ENCODE data around the gene MAP4. TPM values are rescaled to one million over a fixed set of nuclear protein-coding genes. Genes with fewer than 3 reads are reported as not detected.

Gene MAP4
- total RNA-seq, 2 experiments from 2014 or later, result 101 to 103 TPM

DNA sequence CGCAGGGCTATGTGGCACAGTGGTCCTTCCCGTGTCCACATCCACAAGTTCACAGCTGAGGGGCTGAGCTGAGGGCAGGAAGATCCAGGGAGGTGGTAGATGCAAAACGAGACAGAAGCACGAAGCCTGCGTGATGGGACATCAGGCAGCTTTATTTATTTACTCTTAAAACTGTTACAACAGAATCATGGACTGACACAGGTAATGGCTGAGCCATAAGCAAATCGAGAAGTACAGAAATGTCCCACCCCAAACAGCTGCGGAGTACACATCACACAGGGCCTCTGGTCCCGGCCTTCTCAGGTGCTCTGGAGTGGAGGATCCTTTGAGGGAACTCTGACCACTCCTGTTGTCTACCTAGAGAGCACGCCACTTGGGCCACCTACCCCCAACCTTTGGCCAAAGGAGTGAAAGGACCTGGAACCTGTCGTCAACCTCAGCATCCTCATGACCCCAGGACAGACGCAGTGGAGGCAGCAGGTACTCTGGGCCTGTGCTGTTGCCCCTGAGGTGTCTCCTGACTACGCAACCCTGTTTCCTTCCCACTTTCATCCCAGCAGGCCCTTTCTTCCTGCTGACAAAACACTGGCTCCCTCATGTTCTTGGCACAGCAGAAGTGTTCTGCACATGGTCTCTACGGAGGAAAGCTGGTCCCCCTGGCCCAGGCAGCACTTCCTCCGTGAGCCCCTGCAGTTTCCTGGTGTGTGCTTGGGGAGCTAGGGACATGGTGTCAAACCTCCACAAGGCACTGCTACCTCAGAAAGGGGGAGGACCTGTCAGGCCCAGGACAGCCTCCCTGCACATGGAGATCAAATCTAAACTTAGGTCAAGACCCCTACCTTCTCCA, 165.4 kb downstream of the MAP4 start:
- Mint-ChIP-seq H3K27me3 (no peaks in the 10 kb centered on the region), H3K36me3 (ENCODE audit: low read depth) (peaks cover 16% of the 10 kb centered on the region), H3K9me3 (no peaks in the 10 kb centered on the region), H3K4me1 (ENCODE audit: low read depth) (no peaks in the 10 kb centered on the region), H3K4me3 (no peak overlapping the region), H3K27ac (peak overlapping the region; percentile 42)
- ChIA-PET POLR2A (interaction anchor here (0.8 kb wide), 1 partner anchor 25 kb away, joined by 3 read pairs; no protein-coding TSS in a partner anchor), CTCF (interaction anchor here (1.1 to 1.4 kb wide), 3 partner anchors 13 to 300 kb away, joined by 3 to 5 read pairs (median 5); no protein-coding TSS in a partner anchor)
- TF ChIP-seq, protein P1, sequence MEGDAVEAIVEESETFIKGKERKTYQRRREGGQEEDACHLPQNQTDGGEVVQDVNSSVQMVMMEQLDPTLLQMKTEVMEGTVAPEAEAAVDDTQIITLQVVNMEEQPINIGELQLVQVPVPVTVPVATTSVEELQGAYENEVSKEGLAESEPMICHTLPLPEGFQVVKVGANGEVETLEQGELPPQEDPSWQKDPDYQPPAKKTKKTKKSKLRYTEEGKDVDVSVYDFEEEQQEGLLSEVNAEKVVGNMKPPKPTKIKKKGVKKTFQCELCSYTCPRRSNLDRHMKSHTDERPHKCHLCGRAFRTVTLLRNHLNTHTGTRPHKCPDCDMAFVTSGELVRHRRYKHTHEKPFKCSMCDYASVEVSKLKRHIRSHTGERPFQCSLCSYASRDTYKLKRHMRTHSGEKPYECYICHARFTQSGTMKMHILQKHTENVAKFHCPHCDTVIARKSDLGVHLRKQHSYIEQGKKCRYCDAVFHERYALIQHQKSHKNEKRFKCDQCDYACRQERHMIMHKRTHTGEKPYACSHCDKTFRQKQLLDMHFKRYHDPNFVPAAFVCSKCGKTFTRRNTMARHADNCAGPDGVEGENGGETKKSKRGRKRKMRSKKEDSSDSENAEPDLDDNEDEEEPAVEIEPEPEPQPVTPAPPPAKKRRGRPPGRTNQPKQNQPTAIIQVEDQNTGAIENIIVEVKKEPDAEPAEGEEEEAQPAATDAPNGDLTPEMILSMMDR (IDR thresholded peaks at IDR 0.05), result no peak
- intact Hi-C loops (cut with micrococcal nuclease), result no loop called here
- DNase-seq (no peak), ATAC-seq (no peak)

DNA sequence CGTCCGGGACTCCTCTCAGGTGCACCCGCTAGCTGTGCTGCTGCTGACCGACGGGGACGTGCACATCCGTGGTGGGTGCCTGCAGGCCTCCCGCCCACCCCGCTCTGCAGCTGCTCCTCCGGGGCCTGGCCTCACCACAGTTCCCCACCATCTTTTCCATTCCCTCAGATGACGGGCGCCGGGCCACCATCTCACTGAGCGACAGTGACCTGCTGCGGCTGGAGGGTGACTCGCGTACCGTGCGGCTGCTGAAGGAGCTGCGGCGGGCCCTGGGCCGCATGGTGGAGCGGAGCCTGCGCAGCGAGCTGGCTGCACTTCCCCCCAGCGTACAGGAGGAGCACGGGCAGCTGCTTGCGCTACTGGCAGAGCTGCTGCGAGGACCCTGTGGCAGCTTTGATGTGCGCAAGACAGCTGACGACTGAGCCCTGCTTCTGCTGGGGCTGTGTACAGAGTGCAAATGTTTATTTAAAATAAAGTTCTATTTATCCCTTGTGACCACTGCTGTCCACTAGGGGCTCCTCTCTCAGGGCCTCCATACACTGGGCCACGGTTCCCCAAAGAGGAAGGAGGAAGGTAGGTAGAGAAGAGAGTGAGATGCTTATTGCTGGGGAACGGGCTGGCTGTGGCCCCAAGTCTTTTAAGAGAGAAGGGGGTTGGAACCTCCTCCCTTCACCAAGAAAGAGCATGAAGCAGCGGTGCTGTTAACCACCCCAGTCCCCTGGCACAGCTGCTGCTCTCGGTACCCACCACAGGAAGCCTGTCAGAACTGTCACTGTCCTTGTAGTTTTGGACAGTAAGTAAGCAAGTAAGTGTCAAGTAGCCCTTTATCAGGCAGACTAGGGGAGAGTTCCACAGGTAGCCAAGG, 166.3 kb downstream of the MAP4 start:
- H3K4me3 Mint-ChIP-seq, result no peak overlapping the region
- peaks cover 19% of the 10 kb centered on the region for H3K36me3 Mint-ChIP-seq (ENCODE audit: low read depth)
- DNase-seq (no peak), ATAC-seq (no peak)
- H3K27me3 Mint-ChIP-seq, result no peaks in the 10 kb centered on the region
- H3K27ac Mint-ChIP-seq, result peak overlapping the region; percentile 42
- H3K4me1 Mint-ChIP-seq (ENCODE audit: low read depth), result no peaks in the 10 kb centered on the region
- POLR2A ChIA-PET, result interaction anchor here (0.8 to 1.2 kb wide), 2 partner anchors 9 to 24 kb away, joined by 3 read pairs; no protein-coding TSS in a partner anchor
- CTCF ChIA-PET, result interaction anchor here (1.1 to 1.4 kb wide), 3 partner anchors 12 to 14 kb away, joined by 5 read pairs; no protein-coding TSS in a partner anchor
- TF ChIP-seq, protein P1 (IDR thresholded peaks at IDR 0.05), result no peak
- intact Hi-C loops (cut with micrococcal nuclease), result no loop called here
- no peaks in the 10 kb centered on the region for H3K9me3 Mint-ChIP-seq

DNA sequence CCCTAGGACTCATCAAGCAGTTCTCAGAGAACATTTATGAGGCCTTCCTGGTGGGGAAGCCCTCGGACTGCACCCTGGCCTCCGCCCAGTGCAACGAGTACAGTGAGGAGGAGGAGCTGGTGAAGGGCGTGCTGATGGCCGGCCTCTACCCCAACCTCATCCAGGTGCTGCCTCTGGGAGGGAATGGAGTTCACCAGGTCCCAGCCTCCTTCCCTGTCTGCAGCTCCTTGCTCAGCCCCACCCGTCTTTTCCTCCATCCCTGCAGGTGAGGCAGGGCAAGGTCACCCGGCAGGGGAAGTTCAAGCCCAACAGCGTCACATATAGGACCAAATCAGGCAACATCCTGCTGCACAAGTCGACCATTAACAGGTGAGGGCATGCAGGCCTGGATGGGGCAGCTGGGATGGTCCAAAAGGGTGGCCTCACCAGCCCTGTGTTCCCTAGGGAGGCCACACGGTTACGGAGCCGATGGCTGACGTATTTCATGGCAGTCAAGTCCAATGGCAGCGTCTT, 167.0 kb downstream of the MAP4 start:
- ATAC-seq (no peak), DNase-seq (no peak)
- H3K4me3 Mint-ChIP-seq, result no peak overlapping the region
- no peak overlapping the region for H3K27ac Mint-ChIP-seq
- POLR2A ChIA-PET, result interaction anchor here (0.9 to 1.2 kb wide), 2 partner anchors 9 to 10 kb away, joined by 3 read pairs; no protein-coding TSS in a partner anchor
- TF ChIP-seq, protein P1 (IDR thresholded peaks at IDR 0.05), result no peak
- intact Hi-C loops (cut with micrococcal nuclease), result no loop called here
- H3K27me3 Mint-ChIP-seq, result no peaks in the 10 kb centered on the region
- peaks cover 23% of the 10 kb centered on the region for H3K36me3 Mint-ChIP-seq (ENCODE audit: low read depth)
- no peaks in the 10 kb centered on the region for H3K9me3 Mint-ChIP-seq
- H3K4me1 Mint-ChIP-seq (ENCODE audit: low read depth), result no peaks in the 10 kb centered on the region
- CTCF ChIA-PET, result interaction anchor here (1.1 kb wide), 1 partner anchor 13 kb away, joined by 5 read pairs; no protein-coding TSS in a partner anchor

DNA sequence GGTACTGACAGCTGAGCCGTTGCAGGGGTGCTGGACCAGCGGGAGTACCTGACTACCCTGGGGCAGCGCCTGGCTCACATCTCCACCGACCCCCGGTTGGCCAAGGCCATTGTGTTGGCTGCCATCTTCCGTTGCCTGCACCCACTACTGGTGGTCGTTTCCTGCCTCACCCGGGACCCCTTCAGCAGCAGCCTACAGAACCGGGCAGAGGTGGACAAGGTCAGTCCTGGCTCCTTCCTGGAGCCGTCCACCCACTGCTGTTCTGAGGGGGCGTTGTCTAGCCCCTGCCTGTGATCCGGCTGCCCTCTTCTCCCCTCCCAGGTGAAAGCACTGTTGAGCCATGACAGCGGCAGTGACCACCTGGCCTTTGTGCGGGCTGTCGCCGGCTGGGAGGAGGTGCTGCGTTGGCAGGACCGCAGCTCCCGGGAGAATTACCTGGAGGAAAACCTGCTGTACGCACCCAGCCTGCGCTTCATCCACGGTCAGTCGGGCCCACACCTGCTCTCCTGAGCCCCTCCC, 167.6 kb downstream of the MAP4 start:
- ChIA-PET POLR2A (interaction anchor here (0.9 kb wide), 1 partner anchor 10 kb away, joined by 3 read pairs; no protein-coding TSS in a partner anchor), CTCF (interaction anchor here (1.1 kb wide), 1 partner anchor 12 kb away, joined by 5 read pairs; no protein-coding TSS in a partner anchor)
- no peak for DNase-seq
- ATAC-seq, result no peak
- no peaks in the 10 kb centered on the region for H3K27me3 Mint-ChIP-seq
- no peaks in the 10 kb centered on the region for H3K4me1 Mint-ChIP-seq (ENCODE audit: low read depth)
- no peaks in the 10 kb centered on the region for H3K9me3 Mint-ChIP-seq
- peaks cover 28% of the 10 kb centered on the region for H3K36me3 Mint-ChIP-seq (ENCODE audit: low read depth)
- H3K4me3 Mint-ChIP-seq, result no peak overlapping the region
- H3K27ac Mint-ChIP-seq, result no peak overlapping the region
- intact Hi-C loops (cut with micrococcal nuclease), result no loop called here
- TF ChIP-seq, protein P1 (IDR thresholded peaks at IDR 0.05), result no peak

Measured in activated CD8-positive, alpha-beta T cell treated with anti-CD3 and anti-CD28 coated beads for 36 hours (primary cell).